NT2/D1 (cell line): Measurements from ENCODE around the gene CD2AP.

ENCODE experiments used
- DNase-seq: peaks from one replicate; pipeline ENCODE4 v3.0.0-alpha.2; 2011; ENCODE audit warnings: low read depth, low spot score
- H3K27me3 ChIP-seq: 2 replicates; pipeline ENCODE4 v1.6.0; 2011; ENCODE audit warnings: mild to moderate bottlenecking; ENCODE audit not compliant: insufficient read length, insufficient read depth
- H3K36me3 ChIP-seq: 2 replicates; pipeline ENCODE4 v1.6.1; 2011; ENCODE audit warnings: mild to moderate bottlenecking, low read length, mixed read lengths; ENCODE audit not compliant: insufficient read depth, insufficient read length
- H3K4me1 ChIP-seq: 2 replicates; pipeline ENCODE4 v1.5.1; 2011; ENCODE audit not compliant: insufficient read depth, insufficient read length
- H3K4me3 ChIP-seq: 2 replicates; pipeline ENCODE4 v1.5.1; 2011; ENCODE audit warnings: low read depth; ENCODE audit not compliant: insufficient read length
- H3K9ac ChIP-seq: 2 replicates; pipeline ENCODE4 v1.6.0; 2011; ENCODE audit warnings: low read depth; ENCODE audit not compliant: insufficient read length
- H3K9me3 ChIP-seq: 2 replicates; pipeline ENCODE4 v1.5.1; 2011; ENCODE audit warnings: mild to moderate bottlenecking, low read length; ENCODE audit not compliant: insufficient read depth
- SUZ12 ChIP-seq: IDR thresholded peaks from 2 replicates; pipeline ENCODE4 v1.6.1; 2011; ENCODE audit not compliant: insufficient read length, insufficient read depth; ENCODE audit errors: extremely low read depth
- YY1 ChIP-seq: IDR thresholded peaks from 2 replicates; pipeline ENCODE4 v1.6.1; 2011; ENCODE audit not compliant: insufficient read length, insufficient read depth
- ZNF274 ChIP-seq: IDR thresholded peaks from 2 replicates; pipeline ENCODE4 v1.6.1; 2011; ENCODE audit warnings: mild to moderate bottlenecking, low read depth, low read length

The CD2AP gene

DNA sequence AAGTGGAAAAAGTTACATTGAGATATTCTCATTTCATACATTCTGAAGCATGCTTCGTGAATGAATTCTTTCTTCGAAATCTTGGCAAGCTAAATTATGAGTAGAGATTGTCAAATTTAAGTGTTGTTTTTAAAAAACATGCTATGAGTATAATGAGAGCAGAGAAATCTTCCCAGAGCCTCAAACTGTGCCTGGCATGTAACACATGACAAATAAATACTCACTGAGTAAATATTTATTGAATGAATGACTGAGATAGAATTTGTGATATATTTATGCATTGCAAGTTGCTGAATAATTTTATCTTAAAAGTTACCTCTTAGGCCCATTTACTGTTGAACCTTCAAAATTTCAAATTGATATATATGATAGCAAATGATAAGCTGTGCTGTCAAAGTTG, 24.7 kb upstream of the CD2AP start:
- no peak overlapping the region for H3K9ac ChIP-seq
- DNase-seq, result no peak
- H3K36me3 ChIP-seq, result no peaks in the 10 kb centered on the region
- H3K4me1 ChIP-seq, result no peaks in the 10 kb centered on the region
- H3K27me3 ChIP-seq, result no peaks in the 10 kb centered on the region
- TF ChIP-seq YY1, result no peak
- TF ChIP-seq SUZ12, result no peak
- no peak for TF ChIP-seq ZNF274
- H3K9me3 ChIP-seq, result no peaks in the 10 kb centered on the region
- H3K4me3 ChIP-seq, result no peak overlapping the region

DNA sequence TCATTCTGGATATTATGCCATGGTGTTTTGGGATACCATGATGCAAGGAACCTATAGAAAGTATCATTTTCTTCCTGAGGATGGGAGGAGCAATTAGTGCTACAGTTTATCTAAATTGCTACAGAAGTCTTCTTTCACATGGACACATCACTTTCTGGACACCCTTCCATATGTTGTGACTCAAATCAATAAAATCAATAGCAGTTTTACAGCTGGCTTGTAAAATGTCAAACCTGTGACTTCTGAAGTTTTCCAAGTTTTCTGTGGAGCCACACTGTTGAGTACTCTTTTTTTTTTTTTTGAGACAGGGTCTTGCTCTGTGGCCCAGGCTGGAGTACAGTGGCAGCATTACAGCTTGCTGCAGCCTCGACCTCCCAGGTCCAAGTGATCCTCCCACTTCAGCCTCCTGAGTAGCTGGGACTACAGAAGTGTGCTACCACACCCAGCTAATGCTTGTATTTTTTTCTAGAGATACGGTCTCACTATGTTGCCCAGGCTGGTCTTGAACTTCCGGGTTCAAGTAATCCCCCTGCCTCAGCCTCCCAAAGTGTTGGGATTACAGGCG, 24.1 kb upstream of the CD2AP start:
- Histone ChIP-seq H3K9ac (no peak overlapping the region), H3K9me3 (no peaks in the 10 kb centered on the region), H3K4me1 (no peaks in the 10 kb centered on the region), H3K4me3 (no peak overlapping the region), H3K27me3 (no peaks in the 10 kb centered on the region), H3K36me3 (no peaks in the 10 kb centered on the region)
- DNase-seq, result no peak
- TF ChIP-seq ZNF274 (no peak), SUZ12 (no peak), YY1 (no peak)

DNA sequence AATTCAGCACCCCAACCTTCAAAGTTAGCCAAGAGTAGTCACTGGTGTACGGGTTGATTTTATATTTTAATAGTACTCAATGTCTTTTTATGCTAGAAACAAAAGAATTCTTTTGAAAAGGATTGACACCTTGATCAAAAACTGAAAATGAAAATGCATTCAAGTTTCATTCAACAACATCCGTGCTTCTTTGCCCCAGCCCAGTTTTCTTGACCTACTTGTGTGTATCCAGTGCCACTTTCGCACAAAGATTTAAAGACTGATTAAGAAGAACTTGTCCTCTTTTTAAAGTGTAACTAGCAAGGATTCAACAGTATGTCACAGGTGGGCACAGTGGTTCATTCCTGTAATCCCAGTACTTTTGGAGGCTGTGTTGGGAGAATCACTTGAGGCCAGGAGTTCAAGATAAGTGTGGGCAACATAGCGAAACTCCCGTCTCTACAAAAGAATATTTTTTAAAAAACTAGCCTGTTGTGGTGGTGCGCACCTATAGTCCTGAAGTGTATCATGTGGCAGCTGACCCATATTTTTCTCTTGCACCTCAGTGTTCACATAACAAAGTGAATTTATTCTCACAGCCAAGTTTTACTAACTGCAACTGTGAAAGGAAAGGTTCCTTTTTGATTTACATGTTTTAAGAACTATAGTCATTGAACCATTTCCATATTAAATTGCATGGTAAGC, 22.7 kb upstream of the CD2AP start:
- Histone ChIP-seq H3K4me1 (no peaks in the 10 kb centered on the region), H3K9me3 (no peaks in the 10 kb centered on the region), H3K4me3 (no peak overlapping the region), H3K9ac (no peak overlapping the region), H3K27me3 (no peaks in the 10 kb centered on the region), H3K36me3 (no peaks in the 10 kb centered on the region)
- no peak for DNase-seq
- TF ChIP-seq YY1, result no peak
- no peak for TF ChIP-seq SUZ12
- TF ChIP-seq ZNF274, result no peak

DNA sequence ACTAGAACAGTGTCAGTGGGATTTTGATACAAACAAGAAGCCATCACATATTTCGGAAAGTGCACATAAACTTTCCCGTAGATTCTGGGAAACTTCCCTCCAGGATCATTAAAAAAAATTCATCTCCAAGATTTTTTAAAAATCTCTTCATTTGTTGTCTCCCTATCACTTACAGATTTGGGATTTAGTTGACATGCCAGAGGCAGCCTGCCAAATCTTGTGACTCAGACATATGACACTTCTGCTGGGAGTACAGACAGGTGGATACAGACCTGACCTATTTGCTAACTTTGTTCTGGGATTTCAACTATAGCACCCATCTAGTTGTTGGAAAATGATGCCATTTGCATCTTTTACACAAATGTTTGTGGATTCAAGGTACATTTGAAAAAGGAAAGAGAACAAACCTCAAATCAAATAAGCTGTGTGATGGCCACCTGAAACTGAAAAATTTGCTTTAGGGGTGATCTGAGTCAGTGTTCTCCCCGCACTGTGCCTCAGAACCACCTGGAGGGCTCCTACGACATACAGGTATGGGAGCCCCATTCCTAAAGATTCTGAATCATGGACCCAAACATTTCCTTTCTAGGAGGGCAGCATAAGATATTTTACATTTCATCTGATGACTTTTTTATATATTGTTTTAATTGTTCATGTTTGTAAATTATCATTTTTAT, 21.9 kb upstream of the CD2AP start:
- Histone ChIP-seq H3K4me3 (no peak overlapping the region), H3K9ac (no peak overlapping the region), H3K4me1 (no peaks in the 10 kb centered on the region), H3K27me3 (no peaks in the 10 kb centered on the region), H3K9me3 (no peaks in the 10 kb centered on the region), H3K36me3 (no peaks in the 10 kb centered on the region)
- no peak for DNase-seq
- TF ChIP-seq ZNF274, result no peak
- no peak for TF ChIP-seq SUZ12
- no peak for TF ChIP-seq YY1

DNA sequence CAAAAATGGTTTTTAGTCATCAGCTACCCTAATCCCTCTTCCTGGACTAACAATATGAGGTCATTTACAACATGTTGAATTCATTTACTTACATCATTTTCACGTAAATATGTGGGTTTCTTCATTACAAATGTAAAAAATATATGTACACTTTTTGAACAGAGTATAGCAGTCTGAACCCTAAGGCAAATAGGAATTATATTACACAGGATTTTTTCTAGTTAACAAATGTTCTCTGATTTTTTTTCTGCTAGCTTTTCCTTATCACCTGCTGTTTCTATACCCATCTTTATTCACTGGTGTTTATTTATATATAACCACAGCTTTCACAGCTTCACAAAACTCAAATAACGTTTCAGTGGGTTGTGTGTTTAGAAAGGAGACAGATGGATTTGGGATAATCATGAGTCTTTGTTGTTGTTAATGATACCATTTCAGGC, 21.0 kb upstream of the CD2AP start:
- Histone ChIP-seq H3K4me1 (no peaks in the 10 kb centered on the region), H3K36me3 (no peaks in the 10 kb centered on the region), H3K27me3 (no peaks in the 10 kb centered on the region), H3K4me3 (no peak overlapping the region), H3K9me3 (no peaks in the 10 kb centered on the region), H3K9ac (no peak overlapping the region)
- TF ChIP-seq SUZ12 (no peak), ZNF274 (no peak), YY1 (no peak)
- DNase-seq, result no peak

DNA sequence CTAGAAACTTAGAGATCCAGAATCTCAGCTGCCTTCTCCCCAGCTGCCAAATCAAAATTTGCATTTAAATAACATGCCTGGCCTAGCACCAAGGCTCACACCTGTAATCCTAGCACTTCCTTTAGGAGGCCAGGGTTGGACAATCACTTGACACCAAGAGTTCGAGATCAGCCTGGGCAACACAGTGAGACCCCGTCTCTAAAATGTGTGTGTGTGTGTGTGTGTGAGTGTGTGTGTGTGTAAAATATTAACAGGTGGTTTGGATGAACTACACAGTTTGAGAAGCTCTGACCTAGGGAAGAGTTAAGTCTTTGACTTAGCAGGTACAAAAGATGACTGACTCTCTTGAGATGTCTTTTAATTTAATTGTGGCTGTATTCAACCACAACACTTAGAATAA, 20.2 kb upstream of the CD2AP start:
- H3K4me3 ChIP-seq, result no peak overlapping the region

DNA sequence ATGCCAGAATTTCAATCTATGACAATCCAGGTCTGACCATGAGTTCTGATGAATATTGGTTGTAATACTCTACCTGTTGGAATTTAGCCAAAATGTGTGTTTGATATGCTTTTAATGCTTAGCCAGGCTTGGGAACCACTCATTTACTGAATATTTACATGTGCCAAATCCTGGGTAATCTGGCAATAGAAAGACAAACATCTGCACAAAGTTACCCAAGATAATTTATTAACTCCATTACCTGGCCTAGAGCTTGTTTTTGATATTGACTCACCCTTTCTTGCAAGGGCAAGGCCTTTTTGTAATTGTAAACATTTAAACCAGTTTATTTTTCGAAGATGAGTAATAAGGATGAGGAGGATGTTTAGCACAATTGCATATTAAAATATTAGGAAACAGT, 13.5 kb upstream of the CD2AP start:
- TF ChIP-seq YY1, result no peak
- no peak for TF ChIP-seq SUZ12
- TF ChIP-seq ZNF274, result no peak
- Histone ChIP-seq H3K4me1 (no peaks in the 10 kb centered on the region), H3K36me3 (no peaks in the 10 kb centered on the region), H3K9ac (no peak overlapping the region), H3K9me3 (peaks cover 4% of the 10 kb centered on the region; the same call in 1 of the 2 replicates), H3K4me3 (no peak overlapping the region), H3K27me3 (no peaks in the 10 kb centered on the region)
- DNase-seq, result no peak

More for the DNA sequence above, 20.2 kb upstream of the CD2AP start:
- Histone ChIP-seq H3K36me3 (no peaks in the 10 kb centered on the region), H3K4me1 (no peaks in the 10 kb centered on the region), H3K27me3 (no peaks in the 10 kb centered on the region), H3K9me3 (no peaks in the 10 kb centered on the region), H3K9ac (no peak overlapping the region)
- no peak for DNase-seq
- TF ChIP-seq SUZ12 (no peak), ZNF274 (no peak), YY1 (no peak)
